HG03139 (cell line): ENCODE data around the gene DCPS.
"Not testable (repeated sequence)": the region's sequence is repeated elsewhere in the genome, so short reads cannot be mapped to it uniquely, and the experiment has no call there.

Source experiments
- ATAC-seq: cut with Tn5 transposase; IDR thresholded peaks from one replicate; pipeline ENCODE4 v1.9.1; 2021; ENCODE audit not compliant: unreplicated experiment

Gene DCPS

GRCh38 chr11:126284829-126285228, 19.0 kb upstream of the DCPS start:
- ATAC-seq, result peak; percentile 49

DNA sequence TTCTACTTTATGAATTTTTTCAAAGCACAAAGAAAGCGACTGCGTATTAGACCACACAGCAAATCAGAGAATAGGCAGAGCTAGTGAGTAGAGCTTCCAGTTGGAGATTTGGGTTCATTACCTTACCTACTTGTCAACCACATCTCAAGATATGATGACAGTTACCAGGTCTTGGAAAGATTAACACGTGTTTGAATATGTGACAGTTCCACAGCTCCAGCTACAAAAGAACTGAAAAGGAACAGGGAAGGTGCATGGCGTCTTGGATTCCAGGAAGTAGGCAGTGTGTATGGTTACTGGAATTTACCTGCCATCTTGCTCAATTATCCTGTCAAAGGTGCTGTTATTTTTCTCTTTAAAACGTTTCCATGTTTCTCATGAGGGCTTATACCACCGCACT, 15.6 kb upstream of the DCPS start:
- ATAC-seq, result no peak

GRCh38 chr11:126290887-126291286, 13.0 kb upstream of the DCPS start:
- ATAC-seq, result no peak

DNA sequence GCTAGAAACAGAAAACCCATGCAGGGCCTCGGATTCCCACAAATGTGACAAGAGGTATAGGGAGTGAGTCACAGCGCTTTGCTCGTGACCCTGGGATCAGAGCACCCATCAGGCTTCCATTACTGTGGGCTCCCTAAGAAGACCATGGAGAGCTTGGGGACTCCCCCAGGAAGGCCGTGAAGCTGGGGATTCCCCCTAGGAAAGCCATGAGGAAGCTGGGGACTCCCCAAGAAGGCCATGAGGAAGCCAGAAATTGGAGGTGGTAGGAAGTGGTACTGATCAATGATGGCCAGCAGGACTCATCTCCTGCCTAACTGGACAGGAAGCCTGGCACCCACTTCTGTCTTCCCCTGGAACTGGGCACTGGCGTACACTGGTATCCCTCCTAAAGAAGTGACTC, 10.1 kb upstream of the DCPS start:
- ATAC-seq, result no peak

DNA sequence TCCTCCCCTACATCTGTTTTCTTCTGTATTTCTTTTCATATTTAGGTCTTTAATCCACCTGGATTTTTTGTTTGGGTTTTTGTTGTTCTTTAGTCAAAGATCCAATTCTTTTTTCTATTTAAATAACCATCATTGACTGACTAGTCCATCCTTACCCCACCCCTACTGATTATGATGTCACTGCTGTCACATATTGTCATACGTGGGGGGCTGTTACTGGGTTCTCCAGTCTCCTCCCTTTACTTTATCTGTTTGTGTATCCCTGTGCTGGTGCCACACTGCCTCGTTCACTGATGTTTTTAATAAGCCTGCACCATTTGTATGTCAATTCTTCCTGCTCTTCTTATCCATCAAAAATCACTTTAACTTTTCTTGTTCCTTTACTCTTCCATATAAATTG, 6.9 kb upstream of the DCPS start:
- no peak for ATAC-seq

- no peak for ATAC-seq
Observed at GRCh38 chr11:126304457-126305075, 706 bp downstream of the DCPS start.

GRCh38 chr11:126305699-126306098, 1.8 kb downstream of the DCPS start:
- ATAC-seq, result peak; percentile 45

DNA sequence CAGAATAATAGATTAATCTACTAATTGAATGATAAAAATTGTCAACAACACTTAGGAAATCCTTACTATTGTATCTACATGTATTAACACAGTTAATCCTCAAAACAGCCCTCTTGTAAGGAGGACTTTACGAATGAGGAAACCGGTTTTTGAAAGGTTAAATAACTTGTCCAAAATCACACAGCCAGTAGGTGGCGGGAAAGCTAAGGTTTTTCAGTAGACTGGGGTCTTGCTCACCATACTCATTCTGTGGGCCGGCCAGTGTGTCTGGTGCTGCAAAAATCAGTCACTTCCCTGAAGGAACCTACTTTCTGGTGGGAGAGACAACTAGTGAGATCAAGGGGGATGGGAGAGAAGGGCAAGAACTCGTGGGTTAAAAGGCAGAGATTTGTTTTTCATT, 3.8 kb downstream of the DCPS start:
- ATAC-seq, result no peak

DNA sequence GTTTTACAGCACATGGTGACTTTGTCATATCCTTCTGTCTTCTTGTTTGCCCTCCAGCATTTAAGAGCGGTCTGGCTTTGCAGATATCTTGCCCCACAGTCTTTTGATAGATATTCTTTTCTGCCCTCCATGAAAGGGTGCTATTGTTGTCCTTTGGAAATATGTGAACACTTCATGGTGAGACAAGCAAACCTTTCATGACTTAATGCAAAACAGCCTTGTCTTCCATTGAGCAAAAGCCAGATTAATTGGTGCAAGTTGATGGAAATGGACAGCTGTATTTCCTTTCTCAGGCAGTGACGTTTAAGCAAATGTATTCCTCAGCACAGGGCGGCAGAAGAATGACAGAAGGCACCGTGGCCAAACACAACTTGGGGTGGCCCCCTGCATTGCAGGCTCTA, 4.4 kb downstream of the DCPS start:
- ATAC-seq, result no peak

DNA sequence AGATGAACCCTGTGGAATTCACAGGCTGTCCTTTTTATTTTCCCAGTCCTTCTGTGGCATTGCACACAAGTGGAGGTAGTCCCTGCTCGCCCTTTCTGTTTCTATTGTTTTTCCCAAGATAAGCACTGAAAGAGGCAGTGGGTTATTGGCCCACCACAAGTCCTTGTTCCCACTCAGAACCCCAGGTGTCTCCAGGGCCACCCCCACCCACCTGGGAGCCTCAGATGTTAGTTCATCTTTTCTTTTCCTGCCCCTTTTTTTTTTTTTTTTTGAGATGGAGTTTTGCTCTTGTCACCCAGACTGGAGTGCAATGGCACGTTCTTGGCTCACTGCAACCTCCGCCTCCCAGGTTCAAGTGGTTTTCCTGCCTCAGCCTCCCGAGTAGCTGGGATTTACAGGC, 4.9 kb downstream of the DCPS start:
- ATAC-seq, result not testable (repeated sequence)

DNA sequence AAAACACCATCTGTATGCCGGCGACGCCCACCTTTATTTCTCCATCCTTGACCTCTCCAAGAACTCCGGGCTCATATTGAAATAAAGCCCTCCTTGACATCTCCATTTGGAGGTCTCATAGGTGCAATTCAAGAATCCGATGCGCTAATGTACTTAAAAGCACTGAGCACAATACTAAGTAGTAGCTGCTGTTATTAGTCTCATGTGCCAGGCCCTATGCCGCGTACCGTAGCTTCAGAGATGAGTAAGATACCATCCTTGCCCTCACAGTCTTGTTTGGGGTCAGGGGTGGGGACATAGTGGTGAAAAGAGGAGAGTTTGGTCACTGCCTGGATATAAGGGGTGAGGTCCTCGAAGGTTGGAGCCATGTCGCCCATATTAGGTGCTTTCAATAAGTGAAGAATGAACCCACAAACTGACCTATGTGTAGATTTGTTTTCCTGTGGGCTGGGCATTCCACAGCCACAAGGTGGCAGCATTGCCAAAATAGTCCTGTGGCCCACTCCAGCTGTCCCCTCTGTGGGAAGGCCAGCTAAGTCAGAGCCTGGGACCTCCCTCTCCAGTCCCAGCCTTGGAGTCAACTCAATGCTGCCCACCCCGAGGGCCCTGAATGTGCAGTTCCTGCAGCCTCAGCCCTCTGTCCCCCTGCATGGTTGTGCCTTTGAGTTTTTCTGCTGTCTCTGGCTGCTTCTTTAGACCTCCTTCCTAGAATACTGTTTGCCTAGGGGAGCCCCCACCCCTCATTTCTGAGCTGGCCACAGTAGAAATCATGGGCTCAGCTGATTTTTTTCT, 6.5 kb downstream of the DCPS start:
- ATAC-seq, result no peak

DNA sequence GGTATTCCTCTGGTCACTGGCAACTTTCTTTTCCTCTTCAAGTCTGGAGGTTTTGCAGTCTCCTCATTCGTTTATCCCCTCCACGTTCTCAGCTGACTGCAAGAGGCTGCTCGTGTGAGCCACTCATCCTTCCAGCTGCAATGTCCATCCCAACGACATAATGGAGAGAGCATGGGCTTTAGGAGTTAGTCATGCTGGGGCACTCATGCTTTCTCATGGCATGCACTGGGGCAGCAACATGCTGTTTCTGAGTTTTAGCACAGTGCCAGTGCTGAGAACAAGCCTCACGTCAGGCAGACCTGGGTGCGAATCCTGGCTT, 7.1 kb downstream of the DCPS start:
- ATAC-seq, result no peak

DNA sequence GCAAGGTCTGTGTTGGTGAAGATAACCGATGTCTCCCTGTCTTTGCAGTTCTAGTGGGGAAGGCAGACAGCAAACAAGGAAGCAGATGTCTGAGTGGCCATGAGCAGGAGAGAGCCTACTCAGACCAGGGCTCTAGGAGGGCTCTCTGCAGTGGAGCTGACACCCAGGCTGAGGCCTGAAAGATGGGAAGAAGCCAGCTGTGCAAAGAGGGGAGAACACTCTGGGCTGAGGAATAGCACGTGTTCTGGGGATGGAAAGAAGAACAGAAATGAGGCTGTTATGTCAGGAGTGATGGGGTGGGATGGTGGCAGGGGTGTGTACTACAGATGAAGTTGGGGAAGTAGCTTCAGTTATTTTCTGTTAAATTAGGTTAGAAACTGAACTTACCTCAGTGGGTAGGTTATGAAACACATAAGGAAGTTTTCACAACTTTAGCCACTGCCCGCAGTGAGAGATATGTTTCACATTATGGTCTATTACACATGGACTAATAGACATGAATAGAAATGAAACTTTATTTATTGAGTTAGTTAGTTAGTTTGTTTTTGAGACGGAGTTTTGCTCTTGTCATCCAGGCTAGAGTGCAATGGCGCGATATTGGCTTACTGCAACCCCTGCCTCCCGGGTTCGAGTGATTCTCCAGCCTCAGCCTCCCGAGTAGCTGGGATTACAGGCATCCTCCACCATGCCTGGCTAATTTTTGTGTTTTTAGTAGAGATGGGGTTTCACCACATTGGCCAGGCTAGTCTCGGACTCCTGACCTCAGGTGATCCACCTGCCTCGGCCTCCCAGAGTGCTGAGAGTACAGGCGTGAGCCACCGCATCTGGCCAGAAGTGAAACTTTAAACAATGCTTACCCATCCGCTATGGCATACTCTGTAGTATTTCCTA, 7.8 kb downstream of the DCPS start:
- ATAC-seq, result peak; percentile 59

DNA sequence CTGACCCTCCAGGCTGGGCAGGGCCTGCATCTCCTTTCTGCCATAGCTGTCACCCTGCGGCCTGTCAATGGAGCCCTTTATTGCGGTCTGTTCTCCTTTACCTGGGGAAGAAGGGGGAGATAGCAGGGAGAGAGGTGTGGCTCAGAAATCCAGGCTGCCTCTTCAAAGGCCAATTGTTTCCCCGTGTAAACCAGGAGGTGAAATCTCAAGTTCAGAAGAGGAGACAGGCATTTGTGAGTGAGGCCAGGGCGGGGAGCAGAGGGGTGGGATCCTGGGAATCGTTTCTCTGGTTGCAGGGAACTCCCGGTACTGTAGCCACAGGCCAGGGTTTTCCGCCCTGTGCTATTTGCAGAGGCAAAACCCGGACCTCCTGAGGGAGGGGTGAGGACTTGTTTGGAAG, 9.1 kb downstream of the DCPS start:
- ATAC-seq, result no peak

- ATAC-seq, result no peak
Observed at GRCh38 chr11:126313826-126314225, 10.0 kb downstream of the DCPS start.

DNA sequence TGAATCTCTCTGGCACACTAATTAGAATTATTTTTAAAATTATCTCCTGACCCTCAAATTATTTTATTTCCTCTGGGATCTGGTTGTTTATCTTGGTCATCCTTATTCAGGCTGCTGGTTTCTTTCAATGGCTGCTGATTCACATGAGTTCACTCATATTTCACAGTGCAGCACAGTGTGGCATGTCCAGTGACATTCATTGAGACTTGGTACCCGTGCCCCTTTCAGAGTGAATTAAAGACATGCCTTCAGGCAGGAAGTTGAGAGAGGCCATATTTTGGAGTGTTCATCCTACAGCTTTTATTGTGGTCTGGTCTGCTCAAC, 13.5 kb downstream of the DCPS start:
- ATAC-seq, result no peak

GRCh38 chr11:126317756-126318573, 14.1 kb downstream of the DCPS start:
- ATAC-seq, result peak; percentile 42

GRCh38 chr11:126318574-126319373, 14.9 kb downstream of the DCPS start:
- ATAC-seq, result peak; percentile 87

- no peak for ATAC-seq
Observed at GRCh38 chr11:126319374-126319740, 15.5 kb downstream of the DCPS start.

GRCh38 chr11:126322996-126323395, 19.1 kb downstream of the DCPS start:
- ATAC-seq, result no peak
